ENCODE data around the gene SLC2A13.

SLC2A13 gene

GRCh38 chr12:39892146-39892545, 213.7 kb downstream of the SLC2A13 start:
- no peak overlapping the region for H3K4me3 ChIP-seq (ENCODE audit: low read length)
- no peaks in the 10 kb centered on the region for H3K36me3 ChIP-seq (ENCODE audit: control insufficient read depth, insufficient read depth, low read length)
- no peak overlapping the region for H3K27ac ChIP-seq (ENCODE audit: low read depth, low read length)
- no peak overlapping the region for H3K9ac ChIP-seq (ENCODE audit: low read length)
- H3K4me1 ChIP-seq (ENCODE audit: control insufficient read depth, insufficient read depth, low read length): no peaks in the 10 kb centered on the region
- no peaks in the 10 kb centered on the region for H3K27me3 ChIP-seq (ENCODE audit: control insufficient read depth, insufficient read depth, low read length)

- Histone ChIP-seq H3K36me3 (ENCODE audit: control insufficient read depth, insufficient read depth, low read length) (no peaks in the 10 kb centered on the region), H3K4me3 (ENCODE audit: low read length) (no peak overlapping the region), H3K9ac (ENCODE audit: low read length) (no peak overlapping the region), H3K4me1 (ENCODE audit: control insufficient read depth, insufficient read depth, low read length) (no peaks in the 10 kb centered on the region), H3K27me3 (ENCODE audit: control insufficient read depth, insufficient read depth, low read length) (no peaks in the 10 kb centered on the region), H3K27ac (ENCODE audit: low read depth, low read length) (no peak overlapping the region)
Measured at GRCh38 chr12:39887856-39888255, 218.0 kb downstream of the SLC2A13 start.

GRCh38 chr12:39886106-39886505, 219.8 kb downstream of the SLC2A13 start:
- no peaks in the 10 kb centered on the region for H3K36me3 ChIP-seq (ENCODE audit: control insufficient read depth, insufficient read depth, low read length)
- H3K9ac ChIP-seq (ENCODE audit: low read length): no peak overlapping the region
- no peak overlapping the region for H3K4me3 ChIP-seq (ENCODE audit: low read length)

GRCh38 chr12:39884616-39885125, 221.2 kb downstream of the SLC2A13 start:
- Histone ChIP-seq H3K4me3 (ENCODE audit: low read length) (no peak overlapping the region), H3K27me3 (ENCODE audit: control insufficient read depth, insufficient read depth, low read length) (no peaks in the 10 kb centered on the region), H3K27ac (ENCODE audit: low read depth, low read length) (no peak overlapping the region), H3K4me1 (ENCODE audit: control insufficient read depth, insufficient read depth, low read length) (no peaks in the 10 kb centered on the region), H3K36me3 (ENCODE audit: control insufficient read depth, insufficient read depth, low read length) (no peaks in the 10 kb centered on the region), H3K9ac (ENCODE audit: low read length) (no peak overlapping the region)

More at GRCh38 chr12:39886106-39886505, 219.8 kb downstream of the SLC2A13 start:
- H3K27me3 ChIP-seq (ENCODE audit: control insufficient read depth, insufficient read depth, low read length): no peaks in the 10 kb centered on the region
- no peaks in the 10 kb centered on the region for H3K4me1 ChIP-seq (ENCODE audit: control insufficient read depth, insufficient read depth, low read length)
- H3K27ac ChIP-seq (ENCODE audit: low read depth, low read length): no peak overlapping the region

GRCh38 chr12:39883411-39883810, 222.5 kb downstream of the SLC2A13 start:
- Histone ChIP-seq H3K9ac (ENCODE audit: low read length) (no peak overlapping the region), H3K27me3 (ENCODE audit: control insufficient read depth, insufficient read depth, low read length) (no peaks in the 10 kb centered on the region)

GRCh38 chr12:39878753-39879152, 227.1 kb downstream of the SLC2A13 start:
- H3K36me3 ChIP-seq (ENCODE audit: control insufficient read depth, insufficient read depth, low read length): no peaks in the 10 kb centered on the region
- H3K4me3 ChIP-seq (ENCODE audit: low read length): no peak overlapping the region
- no peak overlapping the region for H3K27ac ChIP-seq (ENCODE audit: low read depth, low read length)
- no peaks in the 10 kb centered on the region for H3K4me1 ChIP-seq (ENCODE audit: control insufficient read depth, insufficient read depth, low read length)
- no peak overlapping the region for H3K9ac ChIP-seq (ENCODE audit: low read length)
- no peaks in the 10 kb centered on the region for H3K27me3 ChIP-seq (ENCODE audit: control insufficient read depth, insufficient read depth, low read length)

More at GRCh38 chr12:39883411-39883810, 222.5 kb downstream of the SLC2A13 start:
- Histone ChIP-seq H3K36me3 (ENCODE audit: control insufficient read depth, insufficient read depth, low read length) (no peaks in the 10 kb centered on the region), H3K4me3 (ENCODE audit: low read length) (no peak overlapping the region), H3K27ac (ENCODE audit: low read depth, low read length) (no peak overlapping the region), H3K4me1 (ENCODE audit: control insufficient read depth, insufficient read depth, low read length) (no peaks in the 10 kb centered on the region)

GRCh38 chr12:39875721-39876120, 230.2 kb downstream of the SLC2A13 start:
- no peak overlapping the region for H3K27ac ChIP-seq (ENCODE audit: low read depth, low read length)
- H3K4me3 ChIP-seq (ENCODE audit: low read length): no peak overlapping the region
- no peaks in the 10 kb centered on the region for H3K27me3 ChIP-seq (ENCODE audit: control insufficient read depth, insufficient read depth, low read length)
- no peaks in the 10 kb centered on the region for H3K36me3 ChIP-seq (ENCODE audit: control insufficient read depth, insufficient read depth, low read length)
- H3K4me1 ChIP-seq (ENCODE audit: control insufficient read depth, insufficient read depth, low read length): no peaks in the 10 kb centered on the region
- H3K9ac ChIP-seq (ENCODE audit: low read length): no peak overlapping the region

- no peaks in the 10 kb centered on the region for H3K4me1 ChIP-seq (ENCODE audit: control insufficient read depth, insufficient read depth, low read length)
- H3K27me3 ChIP-seq (ENCODE audit: control insufficient read depth, insufficient read depth, low read length): no peaks in the 10 kb centered on the region
- H3K27ac ChIP-seq (ENCODE audit: low read depth, low read length): no peak overlapping the region
- no peaks in the 10 kb centered on the region for H3K36me3 ChIP-seq (ENCODE audit: control insufficient read depth, insufficient read depth, low read length)
- no peak overlapping the region for H3K9ac ChIP-seq (ENCODE audit: low read length)
- H3K4me3 ChIP-seq (ENCODE audit: low read length): no peak overlapping the region
Measured at GRCh38 chr12:39874785-39875184, 231.1 kb downstream of the SLC2A13 start.

GRCh38 chr12:39873065-39873464, 232.8 kb downstream of the SLC2A13 start:
- H3K4me3 ChIP-seq (ENCODE audit: low read length): no peak overlapping the region
- no peaks in the 10 kb centered on the region for H3K36me3 ChIP-seq (ENCODE audit: control insufficient read depth, insufficient read depth, low read length)
- H3K9ac ChIP-seq (ENCODE audit: low read length): no peak overlapping the region
- no peaks in the 10 kb centered on the region for H3K4me1 ChIP-seq (ENCODE audit: control insufficient read depth, insufficient read depth, low read length)
- H3K27ac ChIP-seq (ENCODE audit: low read depth, low read length): no peak overlapping the region
- H3K27me3 ChIP-seq (ENCODE audit: control insufficient read depth, insufficient read depth, low read length): no peaks in the 10 kb centered on the region

- H3K36me3 ChIP-seq (ENCODE audit: control insufficient read depth, insufficient read depth, low read length): no peaks in the 10 kb centered on the region
- no peaks in the 10 kb centered on the region for H3K27me3 ChIP-seq (ENCODE audit: control insufficient read depth, insufficient read depth, low read length)
- no peak overlapping the region for H3K27ac ChIP-seq (ENCODE audit: low read depth, low read length)
- no peaks in the 10 kb centered on the region for H3K4me1 ChIP-seq (ENCODE audit: control insufficient read depth, insufficient read depth, low read length)
- H3K4me3 ChIP-seq (ENCODE audit: low read length): no peak overlapping the region
- H3K9ac ChIP-seq (ENCODE audit: low read length): no peak overlapping the region
Measured at GRCh38 chr12:39872425-39872824, 233.5 kb downstream of the SLC2A13 start.

- Histone ChIP-seq H3K9ac (ENCODE audit: low read length) (no peak overlapping the region), H3K4me3 (ENCODE audit: low read length) (no peak overlapping the region), H3K27ac (ENCODE audit: low read depth, low read length) (no peak overlapping the region), H3K4me1 (ENCODE audit: control insufficient read depth, insufficient read depth, low read length) (no peaks in the 10 kb centered on the region), H3K36me3 (ENCODE audit: control insufficient read depth, insufficient read depth, low read length) (peaks cover 2% of the 10 kb centered on the region), H3K27me3 (ENCODE audit: control insufficient read depth, insufficient read depth, low read length) (no peaks in the 10 kb centered on the region)
Measured at GRCh38 chr12:39868328-39868725, 237.6 kb downstream of the SLC2A13 start.

GRCh38 chr12:39867631-39868327, 238.1 kb downstream of the SLC2A13 start:
- H3K4me3 ChIP-seq (ENCODE audit: low read length): no peak overlapping the region
- no peaks in the 10 kb centered on the region for H3K27me3 ChIP-seq (ENCODE audit: control insufficient read depth, insufficient read depth, low read length)
- H3K36me3 ChIP-seq (ENCODE audit: control insufficient read depth, insufficient read depth, low read length): peaks cover 2% of the 10 kb centered on the region
- H3K27ac ChIP-seq (ENCODE audit: low read depth, low read length): no peak overlapping the region
- no peaks in the 10 kb centered on the region for H3K4me1 ChIP-seq (ENCODE audit: control insufficient read depth, insufficient read depth, low read length)
- H3K9ac ChIP-seq (ENCODE audit: low read length): no peak overlapping the region

- H3K4me3 ChIP-seq (ENCODE audit: low read length): no peak overlapping the region
- no peak overlapping the region for H3K27ac ChIP-seq (ENCODE audit: low read depth, low read length)
- no peaks in the 10 kb centered on the region for H3K27me3 ChIP-seq (ENCODE audit: control insufficient read depth, insufficient read depth, low read length)
- H3K36me3 ChIP-seq (ENCODE audit: control insufficient read depth, insufficient read depth, low read length): peaks cover 2% of the 10 kb centered on the region
- no peak overlapping the region for H3K9ac ChIP-seq (ENCODE audit: low read length)
- H3K4me1 ChIP-seq (ENCODE audit: control insufficient read depth, insufficient read depth, low read length): no peaks in the 10 kb centered on the region
Measured at GRCh38 chr12:39866135-39866534, 239.7 kb downstream of the SLC2A13 start.

Data from rectal smooth muscle tissue (tissue), 1 donor.